Astrocyte of the hippocampus (primary cell): Measurements from ENCODE around the gene SMIM33.
"Not testable (repeated sequence)": the region's sequence is repeated elsewhere in the genome, so short reads cannot be mapped to it uniquely, and the experiment has no call there.

ENCODE experiments used
- DNase-seq: peaks from one replicate; pipeline ENCODE4 v3.0.0; 2011; ENCODE audit warnings: low read depth, low spot score

The SMIM33 gene

DNA sequence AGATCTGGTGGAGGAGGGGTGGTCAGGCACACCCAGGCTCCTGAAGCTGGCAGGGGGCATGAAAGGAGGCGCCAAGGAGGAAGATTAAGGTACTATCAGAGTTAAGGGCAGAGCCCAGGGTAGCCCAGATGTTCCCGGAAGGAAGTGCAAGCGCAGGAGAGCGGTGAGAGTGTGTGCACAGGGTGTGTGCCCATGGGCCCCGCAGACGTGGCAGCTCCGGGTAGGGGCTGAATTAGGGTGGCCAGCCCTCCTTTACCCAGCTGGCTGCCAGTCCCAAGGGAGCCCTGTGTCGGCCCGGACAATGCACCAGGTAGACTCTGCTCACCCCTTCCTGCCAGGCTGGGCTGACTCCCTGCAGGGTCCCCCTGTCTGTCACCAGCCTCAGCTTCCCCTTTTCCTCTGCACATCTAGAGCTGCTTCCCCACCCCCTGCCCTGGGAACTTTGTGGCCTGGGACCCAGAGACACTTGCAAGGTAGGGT is at the start of gene SMIM33:
SMIM33 (plus strand) TSS at position 184 of the 480 bp plus-strand sequence; CDS start at position 302, 118 bp downstream.
- no peak for DNase-seq

DNA sequence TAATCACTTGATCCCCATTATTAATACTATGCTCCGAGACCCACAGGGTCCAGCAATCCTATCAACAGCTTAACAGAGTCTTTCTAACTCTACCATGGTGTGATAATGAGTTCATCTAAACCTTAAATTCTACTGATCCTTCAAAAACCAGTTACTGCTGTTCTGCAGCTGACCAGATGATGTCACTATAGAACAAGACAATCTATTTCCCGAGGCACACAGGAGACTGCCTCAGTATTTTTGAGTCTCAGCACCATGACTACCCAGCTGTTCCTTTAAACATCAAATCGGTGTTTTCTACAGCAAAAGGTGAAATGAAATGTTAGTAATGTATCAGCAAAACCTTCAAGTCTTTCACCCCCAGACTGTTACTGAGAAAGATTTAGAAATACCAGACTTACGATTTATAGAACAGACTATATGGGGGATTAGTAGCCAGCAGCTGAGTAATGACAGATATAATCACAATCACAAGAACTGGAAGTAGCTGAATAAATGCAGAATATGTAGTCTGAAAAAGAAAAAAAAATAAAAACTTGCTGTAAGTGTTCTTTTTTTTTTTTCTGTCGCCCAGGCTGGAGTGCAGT is 48.4 kb upstream of the SMIM33 start:
- peak; percentile 84 for DNase-seq

DNA sequence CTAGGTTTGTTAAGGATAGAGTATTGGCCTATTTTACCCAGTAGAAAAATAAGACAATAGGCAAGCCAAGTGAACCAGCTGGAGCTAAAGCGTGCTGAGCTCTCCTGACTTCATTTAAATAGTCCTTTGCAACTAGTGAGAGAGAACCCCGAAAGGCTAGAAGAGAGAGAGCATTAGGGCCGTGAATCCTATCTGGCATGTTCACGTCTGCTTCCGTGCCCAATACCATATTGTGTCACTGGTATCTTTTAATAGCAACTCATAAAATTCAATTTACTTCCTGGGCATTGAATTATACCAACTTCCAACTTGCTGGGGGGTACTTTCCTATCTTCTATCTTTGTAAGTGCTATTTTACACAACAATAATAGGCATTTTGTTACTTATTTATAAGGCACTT is 45.3 kb upstream of the SMIM33 start:
- DNase-seq, result no peak

DNA sequence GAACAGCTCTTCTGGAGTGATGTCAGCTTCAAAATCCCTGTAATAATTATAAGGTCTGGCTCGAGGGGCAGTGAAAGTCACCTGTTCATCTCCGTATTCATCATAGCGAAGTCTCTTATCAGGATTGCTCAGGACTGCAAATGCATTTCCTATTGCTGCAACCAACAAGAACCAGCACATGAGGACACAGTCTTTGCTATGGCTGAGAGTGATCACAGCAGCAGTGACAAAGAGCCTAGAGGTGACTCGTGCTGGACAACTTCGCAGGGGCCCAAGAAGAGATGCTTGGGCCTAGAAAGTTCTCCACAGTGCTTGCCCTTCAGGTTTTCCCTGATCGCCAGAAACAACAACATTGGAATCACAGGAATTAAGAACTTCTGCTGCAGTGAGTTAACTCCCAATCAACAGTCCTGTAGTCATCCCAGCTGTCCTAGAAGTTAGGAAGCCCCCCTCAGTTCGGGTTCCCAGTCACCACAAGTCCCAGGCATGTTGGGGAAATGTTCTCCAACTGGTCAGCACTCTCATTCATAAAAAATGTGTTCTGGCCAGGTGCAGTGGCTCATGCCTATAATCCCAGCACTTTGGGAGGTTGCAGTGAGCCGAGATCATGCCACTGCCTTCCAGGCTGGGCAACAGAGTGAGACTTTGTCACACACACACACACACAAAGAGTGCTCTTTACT is 44.5 kb upstream of the SMIM33 start:
- peak; percentile 79 for DNase-seq

DNA sequence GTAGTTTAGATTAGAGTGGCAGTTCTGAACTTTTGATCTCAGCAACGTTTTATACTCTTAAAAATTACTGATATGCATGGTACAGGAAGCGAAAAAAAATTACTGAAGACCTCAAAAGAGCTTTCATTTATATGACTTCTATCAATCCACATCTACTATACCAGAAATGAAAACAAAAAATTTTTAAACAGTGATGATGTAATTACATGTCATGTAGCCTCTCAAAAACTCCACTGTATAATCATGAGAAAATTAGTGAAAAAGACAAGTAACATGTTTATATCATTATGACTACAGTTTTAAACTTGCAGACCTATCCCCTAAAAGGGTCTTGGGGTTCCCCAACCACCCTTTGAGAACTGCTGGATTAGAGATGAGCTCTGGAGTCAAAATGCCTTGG is 40.8 kb upstream of the SMIM33 start:
- DNase-seq, result no peak

DNA sequence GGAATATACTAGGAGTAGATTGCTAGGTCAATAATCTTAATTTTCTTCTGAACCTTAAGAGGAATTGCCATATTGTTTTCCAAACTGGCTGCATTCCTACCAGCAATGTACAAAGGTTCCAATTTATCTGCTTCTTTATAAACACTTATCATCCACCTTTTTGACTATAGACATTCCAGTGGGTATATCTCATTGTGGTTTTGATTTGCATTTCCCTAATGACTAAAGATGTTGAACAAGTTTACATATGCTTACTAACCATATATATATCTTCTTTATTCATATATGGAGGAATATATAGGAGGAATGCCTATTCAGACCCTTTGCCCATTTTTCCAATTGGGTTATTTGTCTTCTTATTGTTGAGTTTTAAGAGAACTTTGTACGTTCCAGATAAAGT is 39.1 kb upstream of the SMIM33 start:
- DNase-seq, result no peak

DNA sequence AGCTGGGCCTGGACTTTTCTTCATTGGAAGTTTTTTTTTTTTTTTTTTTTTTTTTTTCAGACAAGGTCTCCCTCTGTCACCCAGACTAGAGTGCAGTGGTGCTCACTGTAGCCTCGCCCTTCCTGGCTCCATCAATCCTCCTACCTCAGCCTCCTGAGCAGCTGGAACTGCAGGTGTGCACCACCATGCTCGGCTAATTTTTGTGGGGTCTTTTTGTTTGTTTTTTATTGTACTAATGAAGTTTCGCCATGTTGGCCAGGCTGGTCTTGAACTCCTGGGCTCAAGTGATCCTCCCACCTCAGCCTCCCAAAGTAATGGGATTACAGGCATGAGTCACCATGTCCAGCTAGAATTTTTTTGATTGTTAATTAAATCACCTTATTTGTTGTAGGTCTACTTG is 35.1 kb upstream of the SMIM33 start:
- no peak for DNase-seq

DNA sequence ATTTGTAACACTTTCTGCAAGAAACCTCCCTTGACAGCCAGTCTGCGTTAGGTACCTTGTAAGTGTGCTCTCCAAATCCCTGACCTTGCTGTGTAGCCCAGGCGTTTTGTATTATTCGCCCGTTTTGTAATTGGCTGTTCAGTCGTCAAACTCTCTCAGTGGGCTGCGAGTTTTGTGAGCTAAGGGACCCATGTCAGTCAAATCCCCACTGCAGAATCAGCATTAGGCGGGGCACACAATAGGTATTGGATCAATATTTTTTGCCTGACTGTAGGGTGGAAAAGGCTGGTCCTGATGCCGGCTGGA is 32.1 kb upstream of the SMIM33 start:
- DNase-seq, result no peak

DNA sequence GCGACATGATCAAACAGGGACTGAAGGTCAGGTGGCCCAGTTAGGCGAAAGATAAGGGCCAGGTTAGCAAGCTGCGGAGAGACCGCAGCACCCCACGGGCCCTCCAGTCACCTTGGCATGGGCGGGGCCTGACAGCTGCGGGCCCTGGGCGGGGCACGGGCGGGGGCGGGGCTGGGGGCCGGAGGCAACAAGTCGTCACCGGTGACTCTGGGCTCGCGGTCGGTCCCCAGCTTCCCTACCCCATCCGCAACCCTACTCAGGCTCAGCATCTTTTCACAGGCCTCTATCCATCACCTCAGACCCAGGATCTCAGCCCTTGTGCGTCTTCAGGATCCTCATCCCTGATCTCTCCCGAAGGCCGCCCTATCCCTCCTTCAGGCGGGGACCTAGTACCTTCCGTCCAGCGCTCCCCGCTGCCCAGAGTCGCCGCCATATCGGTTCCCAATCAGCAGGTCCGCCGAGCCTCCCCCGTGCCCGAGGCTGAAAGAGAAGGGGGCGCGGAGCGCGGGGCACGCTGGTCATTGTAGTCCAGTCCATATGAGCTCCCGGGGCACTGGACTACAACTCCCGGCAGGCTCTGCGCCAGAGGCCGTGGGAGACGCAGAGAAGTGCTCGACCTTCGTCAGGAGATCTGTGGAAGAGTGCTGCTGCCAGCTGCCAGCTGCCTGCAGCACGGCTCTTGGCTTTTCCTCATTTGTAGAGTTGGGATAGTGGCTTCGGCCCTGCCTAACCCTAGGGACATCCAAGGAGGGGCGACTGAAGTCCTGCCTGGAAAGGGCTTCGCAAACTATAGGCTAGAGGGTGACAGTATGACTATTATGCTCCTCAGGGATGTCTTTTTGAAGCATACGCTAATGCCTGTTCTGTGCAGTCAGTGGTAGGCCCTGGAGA is 31.5 kb upstream of the SMIM33 start, which contains the start of gene DNAJC18:
DNAJC18 (minus strand) TSS at position 513 of the 891 bp plus-strand sequence; CDS start at position 433, 80 bp downstream.
- peak; percentile 96 for DNase-seq

DNA sequence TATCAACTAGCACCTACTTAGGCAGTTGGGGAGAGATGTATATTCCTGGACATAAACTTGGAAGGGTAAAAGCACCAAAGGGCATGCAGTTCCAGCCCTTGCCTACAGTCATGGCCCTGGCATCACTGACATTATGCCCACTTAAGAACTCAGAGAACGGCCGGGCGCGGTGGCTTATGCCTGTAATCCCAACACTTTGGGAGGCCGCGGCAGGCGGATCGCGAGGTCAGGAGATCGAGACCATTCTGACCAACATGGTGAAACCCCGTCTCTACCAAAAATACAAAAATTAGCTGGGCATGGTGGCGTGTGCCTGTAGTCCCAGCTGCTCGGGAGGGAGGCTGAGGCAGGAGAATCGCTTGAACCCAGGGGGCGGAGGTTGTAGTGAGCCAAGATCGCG is 30.4 kb upstream of the SMIM33 start:
- not testable (repeated sequence) for DNase-seq

DNA sequence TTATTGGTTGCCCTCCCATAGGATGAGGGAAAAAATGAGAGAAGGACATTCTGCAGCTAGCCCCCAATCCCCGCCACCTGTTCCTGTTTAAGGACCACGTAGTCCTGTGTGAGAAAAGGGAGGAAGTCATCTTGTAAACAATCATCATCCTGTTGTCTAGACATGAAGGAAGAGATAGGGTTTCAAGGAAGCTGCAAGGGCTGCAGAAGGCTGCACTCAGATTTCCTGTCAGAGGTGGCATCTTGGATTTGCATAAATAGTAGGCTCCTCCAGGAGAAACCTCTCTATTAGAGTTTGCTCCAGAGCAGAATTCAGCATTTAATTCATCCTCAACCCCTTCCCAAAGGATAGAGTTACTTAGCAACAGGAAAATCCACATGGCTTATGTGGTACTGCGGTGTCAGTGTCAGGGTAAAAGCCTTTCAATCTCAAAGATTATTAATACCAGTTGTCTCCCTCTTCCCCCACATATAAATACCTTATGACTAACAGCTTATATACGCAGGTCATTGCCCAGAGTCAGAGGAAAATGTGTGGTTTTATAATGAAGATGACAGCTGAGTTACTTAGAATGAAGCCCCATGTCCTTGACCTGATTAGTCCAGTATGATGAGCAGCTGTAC is 26.9 kb upstream of the SMIM33 start:
- DNase-seq, result peak; percentile 59

DNA sequence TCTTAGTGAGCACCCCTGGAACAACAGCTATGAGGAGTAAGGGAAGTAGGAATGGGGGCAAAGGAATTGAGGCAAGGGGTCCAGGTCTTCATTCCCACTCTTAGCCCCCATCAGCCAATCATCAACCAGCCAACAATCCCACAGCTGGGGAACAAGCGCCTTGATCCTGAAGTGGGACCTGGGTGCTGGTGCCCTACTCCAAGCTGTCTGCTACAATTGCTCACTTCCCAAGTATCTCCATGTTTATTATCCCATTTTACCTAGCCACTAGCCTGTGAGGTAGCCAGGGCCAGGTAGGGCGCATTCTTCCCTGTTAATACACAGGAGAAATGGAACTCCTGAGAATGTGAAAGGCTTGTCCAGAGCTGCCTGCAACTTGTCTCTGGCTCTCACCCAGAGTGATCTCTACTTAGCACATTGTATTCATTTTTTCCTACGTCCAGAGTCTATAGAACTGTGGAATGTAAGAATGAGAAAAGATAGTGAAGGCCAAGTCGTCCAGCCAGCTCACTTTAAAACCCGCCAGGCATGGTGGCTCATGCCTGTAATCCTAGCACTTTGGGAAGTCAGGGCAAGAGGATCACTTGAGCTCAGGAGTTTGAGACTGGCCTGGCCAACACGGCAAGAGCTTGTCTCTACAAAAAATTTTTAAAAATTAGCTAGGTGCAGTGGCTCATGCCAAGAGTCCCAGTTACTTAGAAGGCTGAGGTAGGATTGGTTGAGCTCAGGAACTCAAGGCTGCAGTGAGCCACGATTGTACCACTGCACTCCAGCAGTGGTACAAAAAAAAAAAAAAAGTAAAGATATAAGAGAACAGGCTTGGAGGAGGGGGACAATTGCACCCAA is 25.3 kb upstream of the SMIM33 start:
- peak; percentile 80 for DNase-seq

DNA sequence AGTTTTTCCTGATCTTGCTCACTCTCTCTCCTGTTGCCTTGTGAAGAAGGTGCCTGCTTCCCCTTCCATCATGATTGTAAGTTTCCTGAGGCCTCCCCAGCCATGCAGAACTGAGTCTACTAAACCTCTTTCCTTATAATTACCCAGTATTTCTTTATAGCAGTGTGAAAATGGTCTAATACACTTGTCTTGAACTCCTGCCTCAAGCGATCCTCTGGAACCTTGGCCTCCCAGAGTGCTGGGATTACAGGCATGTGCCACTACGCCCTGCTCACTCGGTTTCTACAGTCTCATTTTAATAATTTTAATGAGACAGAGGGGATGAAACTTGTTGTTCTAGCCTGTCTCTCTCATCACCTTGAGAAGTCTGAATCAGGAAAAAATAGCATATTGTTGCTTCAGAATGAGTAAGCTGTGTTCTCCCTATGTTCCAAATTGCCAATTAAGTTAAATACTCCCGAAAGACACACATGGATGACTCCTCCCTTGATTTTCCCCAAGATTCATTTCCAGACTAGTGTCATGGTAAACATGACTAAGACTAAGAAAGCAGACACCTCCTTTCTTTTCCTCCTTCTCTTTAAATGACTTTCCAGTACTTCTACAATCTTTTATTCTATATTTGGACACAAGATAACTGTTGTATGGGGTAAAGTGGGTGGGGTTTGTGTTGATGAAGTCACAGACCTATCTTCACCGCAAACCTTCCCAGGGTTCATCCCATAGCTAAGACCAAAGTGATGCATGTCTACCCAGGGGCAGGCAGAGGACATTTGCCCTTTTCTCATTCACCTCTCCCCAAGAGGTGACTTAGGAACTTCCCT is 23.6 kb upstream of the SMIM33 start:
- no peak for DNase-seq

DNA sequence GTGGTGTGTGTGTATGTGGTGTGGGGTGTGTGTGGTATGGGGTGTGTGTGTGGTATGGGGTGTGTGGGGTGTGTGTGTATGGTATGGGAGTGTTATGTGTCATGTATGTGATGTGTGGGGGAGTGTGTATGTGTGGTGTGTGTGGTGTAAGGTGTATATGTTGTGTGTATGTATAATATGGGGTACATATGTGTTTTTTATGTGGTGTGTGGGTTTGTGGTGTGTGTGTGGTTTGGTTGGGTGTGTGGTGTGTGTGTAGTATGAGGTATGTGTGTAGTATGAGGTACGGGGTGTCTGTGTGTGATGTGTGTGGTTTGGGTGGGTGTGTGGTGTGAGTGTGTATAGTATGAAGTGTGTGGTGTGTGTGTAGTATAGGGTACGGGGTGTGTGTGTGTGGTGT is 19.6 kb upstream of the SMIM33 start:
- DNase-seq, result no peak

DNA sequence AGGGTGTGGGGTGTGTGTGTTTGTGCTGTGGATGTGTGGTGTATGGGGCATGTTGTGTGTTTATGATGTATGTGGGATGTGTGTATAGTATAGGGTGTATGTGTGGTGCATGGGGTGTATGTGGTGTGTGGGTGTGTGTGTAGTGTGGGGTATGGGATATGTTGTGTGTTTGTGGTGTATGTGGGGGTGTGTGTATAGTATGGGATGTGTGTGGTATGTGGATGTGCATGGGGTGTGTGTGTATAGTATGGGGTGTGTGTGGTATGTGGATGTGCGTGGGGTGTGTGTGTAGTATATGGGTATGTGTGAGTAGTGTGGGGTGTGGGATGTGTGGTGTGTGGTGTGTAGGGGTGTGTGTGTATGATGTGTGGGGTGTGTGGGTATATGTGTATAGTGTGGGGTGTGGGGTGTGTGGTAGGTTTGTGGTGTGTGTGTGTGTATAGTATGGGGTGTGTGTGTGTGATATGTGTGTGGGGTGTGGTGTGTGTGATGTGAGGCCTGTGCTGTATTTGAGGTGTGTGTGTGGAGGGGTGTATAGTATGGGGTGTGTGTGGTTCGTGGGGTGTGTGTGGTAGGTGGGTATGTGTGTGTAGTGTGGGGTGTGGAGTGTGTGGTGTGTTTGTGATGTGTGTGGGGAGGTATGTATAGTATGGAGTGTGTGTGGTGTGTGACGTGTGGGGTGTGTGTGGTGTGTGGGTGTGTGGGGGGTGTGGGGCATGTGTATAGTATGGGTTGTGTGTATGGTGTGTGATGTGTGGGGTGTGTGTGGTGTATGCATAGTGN is 18.7 kb upstream of the SMIM33 start:
- no peak for DNase-seq

DNA sequence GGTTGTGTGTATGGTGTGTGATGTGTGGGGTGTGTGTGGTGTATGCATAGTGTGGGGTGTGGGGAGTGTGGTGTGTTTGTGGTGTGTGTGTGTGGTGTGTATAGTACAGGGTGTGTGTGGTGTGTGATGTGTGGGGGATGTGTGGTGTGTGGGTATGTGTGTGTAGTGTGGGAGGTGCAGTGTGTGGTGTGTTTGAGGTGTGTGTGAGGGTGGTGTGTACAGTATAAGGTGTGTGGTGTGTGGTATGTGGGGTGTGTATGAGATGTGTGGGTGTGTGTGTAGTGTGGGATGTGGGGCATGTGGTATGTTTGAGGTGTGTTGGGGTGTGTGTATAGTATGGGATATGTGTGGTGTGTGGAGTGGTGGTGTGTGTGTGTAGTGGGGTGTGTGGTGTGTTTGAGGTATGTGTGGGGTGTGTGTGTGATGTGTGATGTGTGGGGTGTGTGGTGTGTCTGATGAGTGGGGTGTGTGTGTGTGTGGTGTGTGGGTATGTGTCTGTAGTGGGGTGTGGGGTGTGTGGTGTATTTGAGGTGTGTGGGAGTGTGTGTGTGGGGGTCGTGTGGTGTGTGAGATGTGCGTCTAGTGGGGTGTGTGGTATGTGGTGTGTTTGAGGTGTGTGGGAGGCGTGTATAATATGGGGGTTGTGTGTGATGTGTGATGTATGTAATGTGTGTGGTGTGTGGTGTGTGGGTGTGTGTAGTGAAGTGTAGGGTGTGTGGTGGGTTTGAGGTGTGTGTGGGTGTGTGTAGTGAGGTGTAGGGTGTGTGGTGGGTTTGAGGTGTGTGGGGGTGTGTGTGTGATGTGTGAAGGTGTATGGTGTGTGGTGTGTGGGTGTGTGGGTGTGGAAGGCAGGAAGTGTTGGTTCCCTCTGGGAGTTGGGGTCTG is 16.9 kb upstream of the SMIM33 start:
- DNase-seq, result no peak

DNA sequence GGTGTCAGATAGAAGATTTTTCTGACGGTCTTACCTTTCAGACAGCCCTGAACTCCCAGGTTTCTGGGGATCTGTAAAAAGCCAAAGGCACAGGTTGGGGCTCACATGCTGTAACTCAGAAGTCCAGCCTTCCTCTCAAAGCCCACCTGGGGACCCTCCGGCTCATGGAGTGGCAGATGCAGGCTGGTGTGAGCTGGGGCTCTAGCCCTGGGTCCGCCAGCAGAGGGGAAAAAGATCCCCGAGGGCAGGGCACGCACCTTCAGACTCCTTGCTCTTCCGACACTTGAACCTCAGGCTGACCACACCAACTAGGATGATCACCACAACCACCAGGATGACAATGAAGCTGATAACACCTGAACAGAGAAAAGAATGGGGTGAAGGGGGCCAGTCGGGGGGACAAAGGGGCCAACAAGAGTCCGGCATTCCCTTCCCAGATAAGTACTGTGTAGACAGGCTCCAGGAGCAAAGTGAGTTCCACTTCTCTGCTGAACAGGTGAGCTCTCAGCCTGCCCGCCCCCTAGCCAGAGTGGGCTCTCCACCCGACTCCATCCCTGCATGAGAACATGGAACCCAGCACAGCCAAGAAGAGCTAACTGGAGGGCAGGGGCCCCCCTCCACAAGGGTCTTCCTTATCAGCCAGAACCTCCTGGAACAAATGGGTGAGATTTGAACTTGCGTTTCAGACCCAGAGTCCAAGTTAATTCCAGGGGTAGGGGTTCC is 16.1 kb upstream of the SMIM33 start:
- DNase-seq, result no peak

DNA sequence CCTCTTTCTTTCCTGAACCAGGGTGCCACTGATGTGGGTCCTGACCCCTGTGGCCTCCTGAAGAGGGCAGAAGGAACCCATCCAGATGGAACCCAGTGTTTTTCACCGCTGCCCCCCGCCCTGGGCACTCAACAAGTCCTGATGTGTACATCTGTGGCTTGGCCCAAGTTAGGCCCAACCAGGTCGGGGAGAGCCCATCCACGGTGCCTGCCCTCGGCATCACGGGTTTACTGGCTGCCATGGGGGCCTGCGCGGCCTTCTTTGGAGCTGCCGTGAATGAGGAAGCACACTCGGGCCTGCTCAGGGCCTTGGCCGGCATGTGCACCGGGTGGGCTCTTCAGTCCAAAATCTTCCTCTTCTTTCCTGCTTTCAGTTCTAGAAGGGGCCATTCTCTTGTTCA is 14.0 kb upstream of the SMIM33 start:
- DNase-seq, result no peak
